Endothelial cell of umbilical vein (primary cell): ENCODE measurements around the gene AXIN2. TPM values are rescaled to one million over a fixed set of nuclear protein-coding genes. Genes with fewer than 3 reads are reported as not detected.

Experiments
- BruUV-seq: library from RNA; stranded (reverse); fragments of 400-500 nt; replicated peaks from 2 replicates; lab custom pipeline; 2021; lab: Mats Ljungman, UMichigan
- CTCF ChIA-PET: fragments of 300-600, 350-600 bp; sonication (Branson Sonifier 250); formaldehyde crosslinking; loops from one replicate; lab custom pipeline; 2021; ENCODE audit warnings: antibody characterized with exemption, inconsistent platforms; lab: Charles Lee
- POLR2A ChIA-PET: fragments of 300-600, 350-600 bp; sonication (Branson Sonifier 250); formaldehyde crosslinking; loops from one replicate; lab custom pipeline; 2021; ENCODE audit warnings: antibody characterized with exemption, inconsistent platforms; lab: Charles Lee
- DNase-seq: peaks from one replicate; pipeline ENCODE4 v3.0.0-alpha.2; 2011; ENCODE audit warnings: low read depth, low spot score
- FAIRE-seq: peaks from 2 replicates; lab custom pipeline; 2011; peaks lifted over from hg19 to GRCh38; lab: Jason Lieb, UNC
- H2AFZ ChIP-seq: 2 replicates; pipeline ENCODE4 v1.6.0; 2012; ENCODE audit warnings: low read depth, low read length, control low read depth, inconsistent platforms
- H3K27ac ChIP-seq: 2 replicates; pipeline ENCODE4 v1.5.1; 2011; ENCODE audit warnings: low read depth, mild to moderate bottlenecking, control low read depth, low read length, moderate library complexity; ENCODE audit not compliant: insufficient read depth
- H3K27me3 ChIP-seq, 2 experiments: 2 replicates each; pipeline versions ENCODE4 v1.6.0 to v1.6.1; 2011; ENCODE audit warnings: low read length in 2 of 2, mixed read lengths in 1 of 2; ENCODE audit not compliant: control insufficient read depth in 2 of 2, insufficient read depth in 2 of 2
- H3K36me3 ChIP-seq, 2 experiments: 2 replicates in 1 of 2; 3 replicates in 1 of 2; pipeline ENCODE4 v1.5.1; 2011; ENCODE audit warnings: low read length in 2 of 2, mild to moderate bottlenecking in 1 of 2, moderate library complexity in 1 of 2; ENCODE audit not compliant: control insufficient read depth in 2 of 2, insufficient read depth in 2 of 2; ENCODE audit errors: extremely low read depth in 1 of 2
- H3K4me1 ChIP-seq: 3 replicates; pipeline ENCODE4 v1.5.1; 2011; ENCODE audit warnings: mild to moderate bottlenecking, low read length; ENCODE audit not compliant: control insufficient read depth, insufficient read depth; ENCODE audit errors: extremely low read depth
- H3K4me2 ChIP-seq: 2 replicates; pipeline ENCODE4 v1.6.1; 2011; ENCODE audit warnings: low read length, control low read depth, mixed read lengths; ENCODE audit not compliant: insufficient read depth
- H3K4me3 ChIP-seq, 3 experiments: fragments of 200-600 bp in 1 of 3; sonication (generic), shearing (Covaris generic) in 1 of 3; replicated peaks in 1 of 3; 2 replicates each; pipeline ENCODE4 v1.5.1; 2011 to 2016; ENCODE audit warnings: control low read depth in 3 of 3, low read length in 3 of 3, mild to moderate bottlenecking in 2 of 3, inconsistent platforms in 1 of 3, low read depth in 1 of 3, moderate library complexity in 1 of 3; ENCODE audit not compliant: insufficient read depth in 1 of 3
- H3K79me2 ChIP-seq: 2 replicates; pipeline ENCODE4 v1.6.0; 2012; ENCODE audit warnings: low read length, inconsistent platforms; ENCODE audit not compliant: control insufficient read depth, insufficient read depth
- H3K9ac ChIP-seq: replicated peaks from 2 replicates; pipeline ENCODE3; 2011; ENCODE audit warnings: low read length, control low read depth; ENCODE audit not compliant: insufficient read depth; ENCODE audit errors: extremely low read depth
- H3K9me1 ChIP-seq: replicated peaks from 3 replicates; pipeline ENCODE4 v1.6.0; 2011; ENCODE audit warnings: mild to moderate bottlenecking, low read length; ENCODE audit not compliant: control insufficient read depth, insufficient read depth; ENCODE audit errors: extremely low read depth
- H3K9me3 ChIP-seq: replicated peaks from 2 replicates; pipeline ENCODE4 v1.5.1; 2012; ENCODE audit warnings: low read length, inconsistent platforms; ENCODE audit not compliant: control insufficient read depth, insufficient read depth
- H4K20me1 ChIP-seq: replicated peaks from 2 replicates; pipeline ENCODE3; 2011; ENCODE audit warnings: mild to moderate bottlenecking, low read length; ENCODE audit not compliant: control insufficient read depth, insufficient read depth; ENCODE audit errors: extremely low read depth
- EZH2 ChIP-seq: IDR thresholded peaks from 2 replicates; pipeline ENCODE4 v1.6.1; 2012; ENCODE audit warnings: borderline replicate concordance, low read depth, mild to moderate bottlenecking, moderate library complexity, low read length, inconsistent platforms; ENCODE audit not compliant: severe bottlenecking
- FOS ChIP-seq: IDR thresholded peaks from 2 replicates; pipeline ENCODE4 v1.6.1; 2011; ENCODE audit warnings: mild to moderate bottlenecking, low read length, moderate library complexity, borderline replicate concordance; ENCODE audit not compliant: insufficient read depth
- GATA2 ChIP-seq: IDR thresholded peaks from 2 replicates; pipeline ENCODE4 v1.7.0; 2011; ENCODE audit warnings: low read depth, mild to moderate bottlenecking, moderate library complexity, mixed read lengths, low read length; ENCODE audit not compliant: insufficient read length, insufficient read depth
- JUN ChIP-seq: IDR thresholded peaks from 2 replicates; pipeline ENCODE4 v1.6.1; 2011; ENCODE audit warnings: borderline replicate concordance, low read depth; ENCODE audit not compliant: insufficient read length, insufficient read depth
- MAX ChIP-seq: IDR thresholded peaks from 2 replicates; pipeline ENCODE4 v1.6.1; 2011; ENCODE audit not compliant: insufficient read depth, insufficient read length
- POLR2A ChIP-seq: IDR thresholded peaks from 2 replicates; pipeline ENCODE4 v1.6.1; 2012; ENCODE audit warnings: low read depth, mild to moderate bottlenecking, control low read depth, low read length
- POLR2AphosphoS5 ChIP-seq: IDR thresholded peaks from 2 replicates; pipeline ENCODE4 v1.6.1; 2012; ENCODE audit warnings: low read depth, mild to moderate bottlenecking, control low read depth, low read length, moderate library complexity; ENCODE audit not compliant: insufficient read depth
- dilution Hi-C: fragments of 300-500 bp; cut with MboI; formaldehyde crosslinking; loops from one replicate; pipeline ENCODE4 v1.15.0; 2019; ENCODE audit warnings: low sequenced_read_pairs; ENCODE audit not compliant: extremely low pct_ligation_motif_present
- intact Hi-C: fragments of 100-400 bp; cut with micrococcal nuclease; formaldehyde crosslinking; loops from one replicate; pipeline ENCODE4 v1.10.0; 2022
- polyA plus RNA-seq, 4 experiments: library from polyadenylated mRNA; depleted of rRNA in 3 of 4; stranded (reverse) in 3 of 4; unstranded in 1 of 4; fragments of >200 nt; gene quantifications; 2 replicates each; pipeline versions ENCODE4 v1.2.1 to v1.2.3, GENCODE V29; 2011 to 2012; ENCODE audit warnings: missing spikeins in 1 of 4
- total RNA-seq: library from RNA; stranded (reverse); gene quantifications from 2 replicates; pipeline ENCODE4 v1.2.3, GENCODE V29; 2021
- TF ChIP-seq, protein P1 (sequence below), 2 donors: IDR thresholded peaks; 1 replicate in 1 of 2; 2 replicates in 1 of 2; pipeline ENCODE4 v1.5.1; 2011; ENCODE audit warnings: low read length in 2 of 2, mild to moderate bottlenecking in 2 of 2, moderate library complexity in 2 of 2, control low read depth in 1 of 2, inconsistent platforms in 1 of 2, low read depth in 1 of 2; ENCODE audit not compliant: insufficient read depth in 1 of 2; ENCODE audit errors: extremely low read depth in 1 of 2

AXIN2 gene
- total and polyA plus RNA-seq, 2 donors (not counting 3 experiments of a cell fraction or from before 2014, with no cell fraction given) = 1.3 to 3.0 TPM

DNA sequence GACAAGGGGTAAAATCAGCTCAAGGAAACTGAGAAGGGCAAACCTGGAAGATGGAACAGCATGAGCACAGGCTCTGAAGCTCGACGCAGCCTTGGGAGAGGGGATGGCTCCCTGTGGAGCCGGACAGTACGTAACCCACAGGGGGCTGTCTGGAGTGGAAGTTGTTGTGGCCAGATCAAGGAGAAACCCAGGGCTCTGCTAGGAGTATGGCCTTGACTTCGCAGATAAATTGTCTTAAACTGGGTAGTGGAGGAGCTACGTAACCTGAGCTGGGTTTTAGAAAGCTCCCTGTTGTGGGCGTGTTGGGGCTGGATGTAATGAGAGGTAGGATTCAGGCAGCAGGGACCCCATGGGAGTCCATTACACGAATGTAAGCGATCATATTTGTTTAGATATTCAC lies 25.5 kb upstream of the AXIN2 start:
- no peaks in the 10 kb centered on the region for H4K20me1 ChIP-seq
- DNase-seq (no peak), FAIRE-seq (no peak)
- dilution Hi-C loops (no loop called here), intact Hi-C loops (no loop called here)
- H3K4me2 ChIP-seq = no peak overlapping the region
- no peaks in the 10 kb centered on the region for H3K9me1 ChIP-seq
- no TSS peak for BruUV-seq
- no peak overlapping the region for H3K27ac ChIP-seq
- no peak overlapping the region for H2AFZ ChIP-seq
- ChIA-PET CTCF (interaction anchor here (0.9 to 1.3 kb wide), 2 partner anchors 17 to 208 kb away, joined by 3 read pairs; no protein-coding TSS in a partner anchor), POLR2A (no interaction called here)
- no peaks in the 10 kb centered on the region for H3K79me2 ChIP-seq
- no peaks in the 10 kb centered on the region for H3K4me1 ChIP-seq
- H3K36me3 ChIP-seq = no peaks in the 10 kb centered on the region
- no peak overlapping the region for H3K4me3 ChIP-seq
- TF ChIP-seq POLR2A (no peak), MAX (no peak), FOS (no peak), GATA2 (no peak), EZH2 (no peak), POLR2AphosphoS5 (no peak), JUN (no peak)
- TF ChIP-seq, protein P1, sequence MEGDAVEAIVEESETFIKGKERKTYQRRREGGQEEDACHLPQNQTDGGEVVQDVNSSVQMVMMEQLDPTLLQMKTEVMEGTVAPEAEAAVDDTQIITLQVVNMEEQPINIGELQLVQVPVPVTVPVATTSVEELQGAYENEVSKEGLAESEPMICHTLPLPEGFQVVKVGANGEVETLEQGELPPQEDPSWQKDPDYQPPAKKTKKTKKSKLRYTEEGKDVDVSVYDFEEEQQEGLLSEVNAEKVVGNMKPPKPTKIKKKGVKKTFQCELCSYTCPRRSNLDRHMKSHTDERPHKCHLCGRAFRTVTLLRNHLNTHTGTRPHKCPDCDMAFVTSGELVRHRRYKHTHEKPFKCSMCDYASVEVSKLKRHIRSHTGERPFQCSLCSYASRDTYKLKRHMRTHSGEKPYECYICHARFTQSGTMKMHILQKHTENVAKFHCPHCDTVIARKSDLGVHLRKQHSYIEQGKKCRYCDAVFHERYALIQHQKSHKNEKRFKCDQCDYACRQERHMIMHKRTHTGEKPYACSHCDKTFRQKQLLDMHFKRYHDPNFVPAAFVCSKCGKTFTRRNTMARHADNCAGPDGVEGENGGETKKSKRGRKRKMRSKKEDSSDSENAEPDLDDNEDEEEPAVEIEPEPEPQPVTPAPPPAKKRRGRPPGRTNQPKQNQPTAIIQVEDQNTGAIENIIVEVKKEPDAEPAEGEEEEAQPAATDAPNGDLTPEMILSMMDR (IDR thresholded peaks at IDR 0.05; ENCODE audit: extremely low read depth in 1 of 2, insufficient read depth in 1 of 2, low read depth in 1 of 2, low read length in 2 of 2) = no peak
- H3K27me3 ChIP-seq = no peaks in the 10 kb centered on the region
- no peaks in the 10 kb centered on the region for H3K9me3 ChIP-seq
- no peak overlapping the region for H3K9ac ChIP-seq
